ENCODE data around the gene CFAP97D2.

The CFAP97D2 gene

GRCh38 chr13:114264886-114265611, 86.0 kb downstream of the CFAP97D2 start:
- in situ Hi-C loops (cut with MboI; ENCODE audit: low sequenced_read_pairs) = no loop called here

- in situ Hi-C loops (cut with MboI; ENCODE audit: low sequenced_read_pairs) = no loop called here
These were observed 87.2 kb downstream of the CFAP97D2 start for GRCh38 chr13:114266241-114266640.

GRCh38 chr13:114268344-114269280, 89.6 kb downstream of the CFAP97D2 start:
- in situ Hi-C loops (cut with MboI; ENCODE audit: low sequenced_read_pairs) = no loop called here

GRCh38 chr13:114269281-114269770, 90.3 kb downstream of the CFAP97D2 start:
- in situ Hi-C loops (cut with MboI; ENCODE audit: low sequenced_read_pairs) = no loop called here
